GM18498 (cell line): ENCODE data around the gene SERGEF.

Experiments used
- ATAC-seq: cut with Tn5 transposase; IDR thresholded peaks from one replicate; pipeline ENCODE4 v1.9.1; 2021; ENCODE audit warnings: mild to moderate bottlenecking, moderate library complexity; ENCODE audit not compliant: unreplicated experiment

SERGEF gene

DNA sequence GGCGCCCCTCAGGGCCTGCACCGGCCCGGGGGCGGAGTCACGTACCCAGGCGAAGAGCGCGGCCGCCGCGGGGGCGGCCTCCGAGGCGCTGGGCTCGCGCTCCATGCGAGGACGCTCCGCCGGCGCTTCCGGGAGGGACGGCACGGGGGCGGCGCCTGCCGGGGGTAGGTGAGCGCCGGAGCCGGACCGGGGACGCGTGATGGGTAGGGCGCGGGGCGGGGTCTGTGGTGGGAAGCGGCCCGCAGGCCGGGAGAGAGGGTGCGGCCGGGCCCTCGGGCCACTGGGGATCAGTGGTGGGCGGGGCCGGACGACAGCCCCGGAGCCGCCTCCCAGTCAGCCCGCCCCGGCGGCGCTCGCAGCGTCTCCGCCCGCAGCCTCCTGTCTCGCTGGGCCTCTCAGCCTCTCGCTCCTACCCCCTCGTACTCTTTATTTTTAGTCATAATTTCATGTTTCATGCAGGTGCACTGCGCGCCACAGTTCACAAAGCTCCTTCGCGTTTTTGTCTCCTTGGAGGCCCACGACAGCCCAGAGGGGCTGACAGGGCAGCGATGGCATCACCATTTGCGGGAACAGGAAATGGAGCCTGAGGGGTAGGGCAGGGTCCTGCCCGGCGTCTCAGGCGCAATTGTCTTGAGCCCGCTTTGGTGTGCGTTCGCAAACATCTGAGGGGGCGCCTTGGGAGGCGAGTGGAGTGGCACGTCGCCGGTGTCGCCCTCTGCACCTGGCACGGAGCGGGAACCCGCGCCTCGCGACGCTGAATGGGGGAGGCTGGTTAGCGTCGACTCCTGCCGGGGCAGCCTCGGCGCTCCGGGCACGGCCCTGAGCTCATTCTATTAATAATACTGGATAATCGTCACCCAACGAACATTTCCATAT, at the start of gene SERGEF:
SERGEF (minus strand) TSS at position 142 of the 876 bp plus-strand sequence; CDS start at position 105, 37 bp downstream.
- ATAC-seq: peak; percentile 97

DNA sequence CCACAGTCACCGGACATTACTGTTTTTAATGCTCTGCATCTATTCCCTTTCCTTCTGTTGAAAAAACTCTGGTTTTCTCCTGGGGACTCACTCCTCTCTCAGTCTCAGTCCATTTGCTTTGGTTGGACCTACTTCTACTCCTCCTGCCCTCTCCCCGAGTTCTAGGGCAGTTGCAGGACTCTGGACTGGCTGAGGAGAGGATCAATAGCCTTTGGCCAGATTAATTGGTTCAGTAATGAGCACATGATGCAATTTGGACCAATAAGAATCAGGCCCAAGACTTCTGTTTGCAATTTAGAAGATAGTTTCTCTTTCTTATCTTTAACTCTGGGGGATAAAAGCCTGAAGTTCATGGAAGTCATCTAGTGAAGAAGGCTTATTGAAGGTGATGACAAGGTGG, 48.5 kb upstream of the SERGEF start:
- no peak for ATAC-seq

DNA sequence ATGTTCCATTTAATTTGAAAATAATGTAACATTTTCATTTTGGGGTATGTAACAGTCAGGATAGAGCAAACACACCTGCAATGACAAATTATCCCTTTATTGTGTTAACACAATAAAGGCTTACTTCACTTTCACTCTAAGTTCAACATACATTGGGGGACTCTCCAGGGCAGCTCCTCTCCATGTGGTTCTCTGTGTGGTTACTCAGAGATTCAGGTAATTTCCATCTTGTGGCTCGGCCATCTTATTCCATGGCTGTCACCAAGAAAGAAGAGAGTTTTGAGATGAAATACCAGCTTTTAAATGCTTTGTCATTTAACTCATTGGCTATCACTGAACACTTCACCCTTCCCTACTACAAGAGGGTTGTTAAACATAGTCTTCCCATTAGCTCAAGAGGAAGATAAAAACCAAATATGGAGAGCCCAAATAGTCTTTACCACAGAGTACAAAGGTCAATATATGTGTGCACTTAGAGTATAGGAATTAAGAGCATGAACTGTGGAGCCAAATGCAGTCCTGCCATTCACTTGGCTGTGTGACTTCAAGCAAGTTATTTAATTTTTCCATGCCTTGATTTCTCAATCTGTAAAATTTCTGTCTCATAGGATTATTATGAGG, 43.8 kb upstream of the SERGEF start:
- ATAC-seq: no peak

DNA sequence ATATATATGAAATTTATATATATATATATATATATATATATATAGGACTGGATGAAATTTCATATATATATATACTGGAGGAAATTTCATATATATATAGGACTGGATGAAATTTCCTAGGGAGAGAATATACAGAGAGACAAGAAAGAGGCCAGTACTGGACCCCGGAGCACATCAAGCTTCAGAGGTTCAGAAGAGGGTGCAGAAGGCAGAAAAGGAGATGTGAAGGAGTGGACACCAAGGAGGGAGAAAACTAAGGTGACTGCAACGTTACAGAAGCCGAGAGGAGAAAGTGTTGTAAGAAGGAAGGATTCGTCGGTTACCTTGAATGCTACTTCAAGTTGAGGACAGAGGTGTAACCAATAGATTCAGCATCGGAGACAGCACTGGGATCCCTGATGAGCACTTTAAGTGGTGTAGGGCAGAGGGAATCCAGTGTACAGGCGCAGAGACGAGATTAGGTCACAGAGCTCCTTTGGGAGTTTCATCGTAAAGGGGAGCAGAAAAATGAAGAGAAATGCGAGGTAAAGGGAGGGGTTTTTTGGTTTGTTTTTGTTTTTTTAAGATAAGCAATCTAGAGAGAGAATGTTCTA, 41.8 kb upstream of the SERGEF start:
- no peak for ATAC-seq

DNA sequence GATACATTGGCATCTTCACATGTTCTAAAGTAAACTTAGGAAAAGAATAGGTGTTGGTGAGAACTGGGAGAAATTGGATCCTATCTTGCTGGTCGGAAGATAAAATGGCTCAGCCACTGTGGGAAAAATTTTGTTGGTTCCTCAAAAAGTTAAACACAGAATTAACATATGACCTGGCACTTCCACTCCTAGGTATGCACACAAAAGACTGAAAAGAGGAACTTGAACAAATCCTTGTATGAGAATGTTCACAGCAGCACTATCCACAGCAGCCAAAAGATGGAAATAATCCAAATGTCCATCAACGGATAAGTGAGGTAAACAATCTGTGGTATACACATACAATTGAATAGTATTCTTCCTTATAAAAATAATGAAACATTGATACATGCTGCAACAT, 38.0 kb upstream of the SERGEF start:
- ATAC-seq: no peak

DNA sequence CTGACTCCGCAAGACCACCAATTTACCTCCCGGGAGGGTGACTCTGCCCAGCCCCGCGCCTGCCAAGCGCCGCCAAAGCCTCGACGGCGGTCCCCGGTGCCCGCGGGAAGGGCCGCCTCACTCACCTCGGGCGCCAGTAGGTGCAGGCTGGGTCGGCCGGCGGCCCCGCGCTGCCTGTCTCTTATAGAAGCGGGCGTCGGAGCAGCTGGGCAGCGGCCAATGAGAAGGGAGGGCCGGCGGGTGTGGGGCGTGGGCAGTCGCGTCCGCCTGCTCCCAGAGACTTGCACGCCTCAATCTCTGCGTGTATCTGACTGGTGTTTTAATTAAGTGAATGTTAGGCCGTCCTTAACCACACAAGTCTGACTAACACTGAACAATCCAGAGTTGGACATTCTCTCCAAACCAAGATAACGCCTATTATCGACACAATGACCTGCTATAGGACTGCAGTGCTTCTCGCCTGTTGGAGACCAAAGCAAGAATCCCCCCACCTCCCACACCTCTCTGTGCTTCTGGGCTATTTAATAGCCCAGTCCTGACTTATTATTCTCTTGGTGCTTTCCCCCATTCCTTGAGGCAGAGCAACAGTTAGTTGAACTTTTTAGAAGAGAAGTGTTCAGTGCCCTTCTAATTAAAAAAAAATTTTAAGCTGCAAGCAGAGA, 33.4 kb upstream of the SERGEF start, which contains the start of gene TPH1:
TPH1 (minus strand) TSS at position 154 of the 662 bp plus-strand sequence. CDS start 5,507 bp downstream, outside the sequence.
- ATAC-seq: no peak

DNA sequence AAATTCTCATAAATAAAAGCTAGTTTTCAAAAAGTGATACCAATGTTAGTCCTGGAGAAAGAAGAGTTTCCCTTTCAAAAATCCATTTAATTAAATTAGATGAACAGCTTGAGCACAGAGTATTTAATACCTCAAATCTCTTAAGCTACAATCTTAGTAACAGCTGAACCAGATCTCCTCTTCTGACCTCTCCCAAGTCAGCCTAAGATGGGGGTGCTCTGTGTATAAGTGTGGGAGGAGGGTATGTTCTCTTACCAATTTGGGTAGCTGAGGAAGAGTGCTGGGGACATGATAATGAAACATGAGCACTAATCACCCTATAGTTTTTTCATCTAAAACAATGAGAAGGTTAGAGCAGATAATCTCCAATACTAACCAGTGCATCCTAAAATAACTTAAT, 23.6 kb upstream of the SERGEF start:
- no peak for ATAC-seq

DNA sequence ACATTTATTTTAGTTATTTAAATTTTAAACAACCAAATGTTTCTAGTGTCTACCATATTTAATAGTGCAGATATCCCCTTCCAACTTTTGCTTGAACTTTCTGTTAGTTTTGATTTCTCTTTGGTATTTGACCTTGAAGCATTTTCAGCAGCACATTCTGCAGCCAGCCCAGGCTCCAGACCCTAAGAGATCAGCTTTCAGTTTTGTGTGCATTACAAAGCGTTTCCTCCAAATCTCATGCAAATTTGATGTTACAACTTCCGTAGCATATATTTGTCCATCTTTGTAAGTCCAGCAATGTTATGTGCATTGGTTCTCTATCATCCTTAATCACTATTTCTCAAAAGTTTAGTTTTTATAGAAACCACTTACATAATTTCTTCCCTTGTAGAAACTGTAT, 14.6 kb upstream of the SERGEF start:
- no peak for ATAC-seq

DNA sequence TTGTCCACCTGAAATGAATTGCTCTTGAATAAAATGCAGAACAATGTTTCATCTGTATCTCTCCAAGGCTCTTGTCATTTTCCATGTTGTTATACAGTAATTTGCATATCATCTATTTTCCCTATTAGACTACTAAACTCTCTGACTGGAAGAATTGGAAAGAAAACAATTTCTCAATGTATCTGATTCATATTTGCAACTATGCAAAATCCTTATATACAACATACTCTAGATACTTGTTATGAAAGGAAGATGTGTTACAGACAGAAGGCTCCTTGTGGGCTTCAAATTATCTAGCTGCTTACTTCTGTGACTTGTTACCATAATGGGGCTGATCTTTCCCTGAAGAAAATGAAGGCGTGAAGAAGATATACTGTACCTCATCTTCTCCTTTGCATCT, 9.6 kb upstream of the SERGEF start:
- no peak for ATAC-seq

DNA sequence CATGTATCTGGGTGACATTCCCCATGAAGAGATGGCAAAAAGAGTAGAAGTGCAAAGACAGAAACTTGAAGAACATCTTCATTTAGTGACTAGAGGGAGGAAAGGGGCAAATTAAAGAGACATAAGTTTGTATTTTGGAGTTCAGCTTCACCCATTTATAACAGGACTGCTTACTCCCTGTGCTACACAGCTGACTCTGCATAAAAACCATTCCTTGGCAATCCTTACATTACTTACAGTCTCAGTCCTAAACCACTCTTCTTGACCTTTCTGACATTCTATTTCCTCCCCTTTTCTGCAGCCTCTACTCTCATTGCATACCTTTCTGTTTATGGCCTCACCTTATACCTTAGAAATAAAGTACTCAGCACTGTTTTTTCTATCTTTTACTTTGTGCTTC, 6.8 kb upstream of the SERGEF start:
- ATAC-seq: no peak

DNA sequence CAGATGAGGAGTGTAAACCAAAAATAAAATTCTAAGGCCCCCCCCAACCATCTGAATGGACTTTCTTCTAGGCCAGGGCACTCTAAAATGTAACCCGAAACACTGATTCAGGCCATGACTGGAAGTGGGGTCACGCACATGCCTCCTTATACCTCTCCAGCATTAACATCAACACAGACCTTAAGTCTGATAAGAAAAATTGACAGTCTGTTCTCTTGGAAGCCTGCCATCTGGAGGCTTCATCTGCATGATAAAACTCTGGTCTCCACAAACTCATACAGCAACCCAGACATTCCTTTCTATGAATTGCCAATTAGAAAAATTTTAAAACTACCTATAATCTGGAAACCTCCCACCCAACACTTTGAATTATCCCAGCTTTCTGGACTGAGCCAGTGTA, 3.9 kb upstream of the SERGEF start:
- ATAC-seq: no peak

DNA sequence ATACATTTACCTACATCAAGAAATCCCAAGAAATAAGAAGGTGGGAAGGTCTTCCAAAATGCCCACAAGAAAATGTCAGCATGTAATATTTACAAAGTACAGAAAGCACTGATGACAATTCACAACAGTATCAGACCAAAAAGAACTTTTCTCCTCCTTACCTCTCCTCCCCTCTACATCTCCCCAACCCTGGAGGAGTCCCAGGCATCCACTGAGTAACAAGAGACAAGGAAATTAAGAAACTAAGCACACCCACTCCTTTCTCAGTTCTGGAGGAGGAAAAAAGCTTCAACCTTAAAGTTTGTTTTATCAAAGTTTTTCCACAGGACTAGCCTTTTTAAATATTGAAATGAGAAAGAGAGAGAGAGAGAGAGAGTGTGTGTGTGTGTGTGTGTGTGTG, 2.0 kb upstream of the SERGEF start:
- no peak for ATAC-seq

DNA sequence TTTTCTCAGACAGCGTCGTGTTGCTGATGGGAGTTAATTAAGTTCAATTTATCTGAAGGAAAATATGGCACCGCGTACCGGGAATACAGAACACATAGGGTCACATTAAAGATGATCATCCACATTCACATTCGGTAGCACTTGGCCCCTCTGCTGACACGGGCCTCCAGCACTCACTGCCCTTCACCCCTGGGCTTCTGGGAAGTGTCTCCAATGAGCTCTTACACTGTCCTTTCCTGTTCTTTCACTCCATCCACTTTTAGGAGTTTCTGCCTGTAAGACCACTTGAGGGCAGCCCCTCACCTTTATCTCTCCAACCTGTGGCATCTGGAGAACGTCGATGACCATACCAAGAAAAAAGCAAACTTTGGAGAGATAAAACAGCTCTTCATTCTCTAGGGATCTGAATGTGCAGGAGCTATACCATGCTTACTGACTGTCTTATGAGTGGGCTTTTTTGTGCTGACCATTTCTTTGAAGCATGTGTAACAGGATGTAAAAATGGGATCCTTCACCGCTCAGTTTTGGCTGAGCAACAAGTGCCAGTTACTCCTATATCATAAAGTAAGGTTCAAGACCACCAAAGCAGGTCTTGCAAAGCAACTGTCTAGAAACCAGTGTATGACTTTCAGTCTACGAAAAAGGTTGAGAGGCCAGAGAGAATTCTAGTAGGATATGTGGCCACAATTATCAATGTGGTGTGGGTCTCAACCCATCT, 1.1 kb upstream of the SERGEF start:
- no peak for ATAC-seq

DNA sequence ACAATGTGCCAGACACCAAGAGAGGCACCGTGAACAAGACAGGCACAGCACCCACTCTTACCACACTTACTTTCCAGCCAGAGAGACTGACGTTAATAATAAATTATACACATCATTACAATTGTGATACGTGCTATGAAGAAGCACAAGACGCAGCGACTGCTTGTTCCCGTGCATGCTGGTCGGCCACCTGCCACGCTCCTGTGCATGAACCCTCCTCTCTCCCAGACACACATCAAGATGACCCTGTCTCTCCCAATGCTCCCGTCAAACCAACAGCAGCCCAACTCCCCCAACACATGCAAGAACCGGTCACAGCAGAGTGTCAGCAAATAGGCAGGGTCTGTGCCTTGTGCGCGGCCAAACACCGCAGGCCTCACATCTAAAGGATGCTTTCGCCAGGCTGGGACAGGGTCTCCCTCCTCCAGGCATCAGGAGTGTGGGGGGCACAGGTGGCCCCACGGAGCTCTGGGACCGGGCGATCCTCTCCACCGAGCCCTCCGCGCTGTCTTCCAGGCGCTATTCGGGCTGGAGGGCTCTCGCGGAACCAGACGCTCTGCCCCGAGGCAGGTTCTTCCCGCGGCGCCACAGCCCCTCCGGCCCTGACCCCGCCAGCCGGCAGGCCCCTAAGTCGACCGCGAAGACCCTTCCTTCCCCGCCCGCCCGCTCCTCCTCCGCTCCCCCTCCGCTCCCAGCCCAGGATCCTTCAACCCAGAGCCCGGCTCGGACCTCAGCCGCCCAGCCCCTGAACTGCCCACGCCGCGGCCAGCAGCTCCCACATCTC, 533 bp downstream of the SERGEF start:
- no peak for ATAC-seq

DNA sequence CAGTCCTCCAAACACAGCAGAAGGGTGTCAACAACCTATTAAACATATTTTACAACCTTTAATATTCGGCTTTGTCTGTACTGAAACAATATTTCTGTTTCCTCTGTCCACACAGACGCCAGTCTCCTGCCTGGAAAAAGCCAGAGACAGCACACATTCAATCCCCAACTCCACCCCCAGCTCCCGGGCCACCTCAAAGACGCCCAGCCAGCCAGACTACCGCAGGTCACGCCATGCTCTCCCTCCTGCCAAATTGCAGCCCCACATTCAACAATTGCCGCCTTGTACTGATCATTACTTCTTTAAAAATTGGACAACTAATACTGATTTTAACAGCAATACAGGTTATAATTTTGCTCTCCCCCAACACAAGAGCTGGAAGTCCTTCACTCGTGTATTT, 1.2 kb downstream of the SERGEF start:
- no peak for ATAC-seq

DNA sequence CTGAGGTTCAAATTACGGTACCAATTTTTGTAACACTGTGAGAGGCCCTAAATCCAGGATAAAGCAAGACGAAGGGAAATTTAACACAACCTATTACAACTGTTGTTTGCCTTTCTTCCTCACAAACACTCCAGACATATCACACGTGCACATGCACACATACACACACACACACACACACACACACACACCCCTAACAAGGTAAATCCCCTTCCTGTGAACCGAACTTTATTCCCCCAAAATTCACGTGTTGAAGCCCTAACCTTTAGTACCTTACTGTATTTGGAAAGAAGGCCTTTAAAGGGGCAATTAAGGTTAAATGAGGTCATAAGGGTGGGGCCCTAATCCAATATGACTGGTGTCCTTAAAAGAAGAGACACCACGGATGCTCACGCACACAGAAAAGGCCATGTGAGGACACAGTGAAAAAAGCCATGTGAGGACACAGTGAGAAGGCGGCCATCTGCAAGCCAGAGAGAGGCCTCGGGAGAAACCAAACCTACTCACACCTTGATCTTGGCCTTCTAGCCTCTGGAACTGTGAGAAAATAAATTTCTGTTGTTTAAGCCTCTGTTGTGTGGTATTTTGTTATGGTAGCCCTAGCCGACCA, 1.8 kb downstream of the SERGEF start:
- no peak for ATAC-seq

DNA sequence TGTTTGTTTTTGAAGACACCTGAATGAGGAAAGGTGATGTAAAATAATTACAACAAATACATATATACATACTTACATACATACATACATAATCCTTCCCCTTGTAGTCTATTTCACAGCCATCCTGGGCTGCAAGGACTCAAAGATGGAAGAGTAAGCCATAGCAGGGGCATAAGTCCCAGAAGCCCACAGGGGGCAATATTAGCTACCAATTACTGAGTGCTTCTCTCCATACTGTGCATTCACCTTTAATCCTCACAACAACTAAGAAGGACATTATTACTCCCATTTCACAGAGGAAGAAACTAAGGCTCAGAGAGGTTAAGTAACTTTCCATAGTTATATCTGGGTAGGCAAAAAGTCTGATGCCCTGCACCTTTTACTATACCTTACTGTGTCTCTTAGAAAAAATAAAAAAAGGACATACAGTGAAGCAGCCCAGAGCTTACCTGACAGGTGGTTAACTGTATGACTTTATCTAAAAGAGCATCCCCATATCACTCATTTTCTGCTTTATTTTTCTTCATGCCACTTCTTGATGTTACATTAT, 2.7 kb downstream of the SERGEF start:
- no peak for ATAC-seq

DNA sequence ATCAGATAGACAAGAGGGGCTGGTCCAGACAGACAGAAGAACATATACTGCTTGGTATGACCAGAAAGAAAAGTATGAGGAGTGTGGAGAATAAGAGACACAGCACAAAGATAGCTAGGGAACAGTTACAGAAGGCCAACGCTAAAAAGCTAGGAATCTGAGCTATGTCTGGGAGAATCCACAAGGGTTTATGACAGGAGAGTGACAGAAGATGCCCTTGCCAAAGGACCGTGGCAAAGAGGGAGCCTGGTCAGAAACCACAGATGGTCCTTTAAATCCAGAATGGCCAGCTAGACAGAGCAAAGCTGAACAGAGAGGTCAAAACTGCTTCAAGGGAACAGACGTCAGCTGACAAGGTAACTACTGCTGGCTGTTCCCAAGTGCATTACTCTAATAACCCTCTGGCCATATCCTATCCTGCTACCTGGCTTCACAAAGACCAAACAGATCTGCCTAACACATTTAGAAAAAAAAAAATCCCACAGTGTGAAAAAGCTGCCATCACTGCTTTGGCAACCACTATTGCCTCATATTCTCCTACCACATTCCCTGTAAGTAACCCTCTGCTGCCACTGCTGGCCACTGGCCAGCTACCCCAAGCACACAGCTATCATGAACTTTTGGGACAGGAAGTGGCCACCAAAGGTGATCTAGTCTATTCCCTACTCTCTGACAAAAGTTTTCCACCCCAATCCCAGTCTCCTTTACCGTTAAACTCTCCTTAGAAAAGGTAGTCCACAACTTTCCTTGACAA, 7.3 kb downstream of the SERGEF start:
- ATAC-seq: no peak

DNA sequence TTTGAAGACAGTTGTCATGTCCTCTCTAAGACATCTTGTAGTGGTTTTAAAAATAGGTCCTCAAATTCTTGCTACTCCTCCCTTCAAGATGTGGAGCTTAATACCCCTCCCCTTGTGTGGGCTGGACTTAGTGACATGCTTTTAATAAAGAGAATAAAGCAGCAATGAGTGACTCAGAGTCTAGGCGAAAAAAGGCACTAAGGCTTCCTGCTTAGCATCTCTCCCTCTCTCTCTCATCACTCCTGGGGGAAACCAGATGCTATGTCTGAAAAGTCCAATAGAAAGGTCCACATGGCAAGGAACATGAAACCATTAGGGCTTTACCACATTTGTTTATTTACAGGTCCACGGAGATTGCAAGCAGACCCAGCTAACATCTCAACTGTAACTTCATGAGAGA, 11.7 kb downstream of the SERGEF start:
- ATAC-seq: no peak
